ENCODE results near the gene ZNF138. TPM values are rescaled to one million over a fixed set of nuclear protein-coding genes. Genes with fewer than 3 reads are reported as not detected.
A peak's percentile ranks its signal among the peaks of the same experiment; 100 is the strongest.
"Not testable (repeated sequence)": the region's sequence is repeated elsewhere in the genome, so short reads cannot be mapped to it uniquely, and the experiment has no call there.

The ZNF138 gene
- total RNA-seq = 4.6 TPM
- long read RNA-seq, partial matches to known transcripts = 0 of 4 reads
- long read RNA-seq, other reads (novel, unspliced or antisense) = 1 of 4 reads

GRCh38 chr7:64794171-64794844, at the start of gene ZNF138:
TSS of gene ZNF138 (plus strand) at chr7:64794428. CDS start at chr7:64794569, 141 bp downstream.
- intact Hi-C loops (cut with DNase I) = no loop called here
- peak; percentile 100 for ATAC-seq
- DNase-seq (ENCODE audit: missing footprints) = peak; percentile 97

GRCh38 chr7:64744680-64745079, 49.5 kb upstream of the ZNF138 start:
- no peak for DNase-seq (ENCODE audit: missing footprints)
- intact Hi-C loops (cut with DNase I) = no loop called here
- ATAC-seq = no peak

GRCh38 chr7:64747802-64748201, 46.4 kb upstream of the ZNF138 start:
- intact Hi-C loops (cut with DNase I) = no loop called here
- ATAC-seq (no peak), DNase-seq (ENCODE audit: missing footprints) (no peak)

- ATAC-seq (no peak), DNase-seq (ENCODE audit: missing footprints) (no peak)
- intact Hi-C loops (cut with DNase I) = no loop called here
Observed at GRCh38 chr7:64753032-64753431, 41.2 kb upstream of the ZNF138 start.

- ATAC-seq (no peak), DNase-seq (ENCODE audit: missing footprints) (no peak)
- intact Hi-C loops (cut with DNase I) = no loop called here
Observed at GRCh38 chr7:64755865-64756264, 38.4 kb upstream of the ZNF138 start.

GRCh38 chr7:64758151-64758550, 36.1 kb upstream of the ZNF138 start:
- ATAC-seq (no peak), DNase-seq (ENCODE audit: missing footprints) (no peak)
- intact Hi-C loops (cut with DNase I) = no loop called here

GRCh38 chr7:64768824-64769223, 25.4 kb upstream of the ZNF138 start:
- DNase-seq (ENCODE audit: missing footprints) = no peak
- no peak for ATAC-seq
- intact Hi-C loops (cut with DNase I) = no loop called here

- intact Hi-C loops (cut with DNase I) = no loop called here
- DNase-seq (ENCODE audit: missing footprints) (no peak), ATAC-seq (no peak)
Observed at GRCh38 chr7:64774204-64774842, 19.9 kb upstream of the ZNF138 start.

- DNase-seq (ENCODE audit: missing footprints) (no peak), ATAC-seq (no peak)
- intact Hi-C loops (cut with DNase I) = no loop called here
Observed at GRCh38 chr7:64775289-64775688, 18.9 kb upstream of the ZNF138 start.

GRCh38 chr7:64784842-64785241, 9.4 kb upstream of the ZNF138 start:
- intact Hi-C loops (cut with DNase I); ATAC-seq; DNase-seq (ENCODE audit: missing footprints): not testable (repeated sequence)

- intact Hi-C loops (cut with DNase I) = no loop called here
- ATAC-seq = no peak
- DNase-seq (ENCODE audit: missing footprints) = no peak
Observed at GRCh38 chr7:64787295-64787694, 6.9 kb upstream of the ZNF138 start.

- intact Hi-C loops (cut with DNase I); DNase-seq (ENCODE audit: missing footprints); ATAC-seq: not testable (repeated sequence)
Observed at GRCh38 chr7:64789241-64789640, 5.0 kb upstream of the ZNF138 start.

GRCh38 chr7:64793106-64793755, 997 bp upstream of the ZNF138 start:
- no peak for ATAC-seq
- intact Hi-C loops (cut with DNase I) = no loop called here
- DNase-seq (ENCODE audit: missing footprints) = no peak

GRCh38 chr7:64795176-64795575, 948 bp downstream of the ZNF138 start:
- no peak for ATAC-seq
- no peak for DNase-seq (ENCODE audit: missing footprints)
- intact Hi-C loops (cut with DNase I) = no loop called here

- ATAC-seq; DNase-seq (ENCODE audit: missing footprints); intact Hi-C loops (cut with DNase I): not testable (repeated sequence)
Observed at GRCh38 chr7:64799169-64799568, 4.9 kb downstream of the ZNF138 start.

- intact Hi-C loops (cut with DNase I) = no loop called here
- no peak for DNase-seq (ENCODE audit: missing footprints)
- no peak for ATAC-seq
Observed at GRCh38 chr7:64802699-64803098, 8.5 kb downstream of the ZNF138 start.

GRCh38 chr7:64807731-64808365, 13.6 kb downstream of the ZNF138 start:
- intact Hi-C loops (cut with DNase I) = no loop called here
- ATAC-seq = no peak

GRCh38 chr7:64811767-64812166, 17.5 kb downstream of the ZNF138 start:
- ATAC-seq (no peak), DNase-seq (ENCODE audit: missing footprints) (no peak)
- intact Hi-C loops (cut with DNase I) = no loop called here

More at GRCh38 chr7:64807731-64808365, 13.6 kb downstream of the ZNF138 start:
- no peak for DNase-seq (ENCODE audit: missing footprints)

GRCh38 chr7:64830926-64831325, 36.7 kb downstream of the ZNF138 start:
- DNase-seq (ENCODE audit: missing footprints) (no peak), ATAC-seq (no peak)
- intact Hi-C loops (cut with DNase I) = no loop called here
